ENCODE measurements around the gene SCYL2. TPM values are rescaled to one million over a fixed set of nuclear protein-coding genes. Genes with fewer than 3 reads are reported as not detected.

SCYL2 gene, protein sequence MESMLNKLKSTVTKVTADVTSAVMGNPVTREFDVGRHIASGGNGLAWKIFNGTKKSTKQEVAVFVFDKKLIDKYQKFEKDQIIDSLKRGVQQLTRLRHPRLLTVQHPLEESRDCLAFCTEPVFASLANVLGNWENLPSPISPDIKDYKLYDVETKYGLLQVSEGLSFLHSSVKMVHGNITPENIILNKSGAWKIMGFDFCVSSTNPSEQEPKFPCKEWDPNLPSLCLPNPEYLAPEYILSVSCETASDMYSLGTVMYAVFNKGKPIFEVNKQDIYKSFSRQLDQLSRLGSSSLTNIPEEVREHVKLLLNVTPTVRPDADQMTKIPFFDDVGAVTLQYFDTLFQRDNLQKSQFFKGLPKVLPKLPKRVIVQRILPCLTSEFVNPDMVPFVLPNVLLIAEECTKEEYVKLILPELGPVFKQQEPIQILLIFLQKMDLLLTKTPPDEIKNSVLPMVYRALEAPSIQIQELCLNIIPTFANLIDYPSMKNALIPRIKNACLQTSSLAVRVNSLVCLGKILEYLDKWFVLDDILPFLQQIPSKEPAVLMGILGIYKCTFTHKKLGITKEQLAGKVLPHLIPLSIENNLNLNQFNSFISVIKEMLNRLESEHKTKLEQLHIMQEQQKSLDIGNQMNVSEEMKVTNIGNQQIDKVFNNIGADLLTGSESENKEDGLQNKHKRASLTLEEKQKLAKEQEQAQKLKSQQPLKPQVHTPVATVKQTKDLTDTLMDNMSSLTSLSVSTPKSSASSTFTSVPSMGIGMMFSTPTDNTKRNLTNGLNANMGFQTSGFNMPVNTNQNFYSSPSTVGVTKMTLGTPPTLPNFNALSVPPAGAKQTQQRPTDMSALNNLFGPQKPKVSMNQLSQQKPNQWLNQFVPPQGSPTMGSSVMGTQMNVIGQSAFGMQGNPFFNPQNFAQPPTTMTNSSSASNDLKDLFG
- polyA plus RNA-seq: 22.6 to 31.5 TPM (median 23.7 TPM) in 3 replicates
- 44.1 TPM for polyA plus RNA-seq (2011; ENCODE audit: low read depth)
- 14.7 and 32.8 TPM in 2 replicates for polyA plus RNA-seq (2011; cell fraction: cytosol; rRNA removed)
- polyA plus RNA-seq (2011; cell fraction: nucleus; rRNA removed): 22.4 and 31.2 TPM in 2 replicates
- polyA plus RNA-seq (2012; ENCODE audit: low replicate concordance): 20.9 and 24.5 TPM in 2 replicates
- polyA minus RNA-seq: 20.9 to 47.6 TPM (median 25.0 TPM) in 3 replicates
- polyA minus RNA-seq (2011; cell fraction: cytosol; rRNA and poly(A)+ RNA removed): 24.4 TPM
- 30.4 and 47.9 TPM in 2 replicates for polyA minus RNA-seq (2011; cell fraction: nucleus; rRNA and poly(A)+ RNA removed)

DNA sequence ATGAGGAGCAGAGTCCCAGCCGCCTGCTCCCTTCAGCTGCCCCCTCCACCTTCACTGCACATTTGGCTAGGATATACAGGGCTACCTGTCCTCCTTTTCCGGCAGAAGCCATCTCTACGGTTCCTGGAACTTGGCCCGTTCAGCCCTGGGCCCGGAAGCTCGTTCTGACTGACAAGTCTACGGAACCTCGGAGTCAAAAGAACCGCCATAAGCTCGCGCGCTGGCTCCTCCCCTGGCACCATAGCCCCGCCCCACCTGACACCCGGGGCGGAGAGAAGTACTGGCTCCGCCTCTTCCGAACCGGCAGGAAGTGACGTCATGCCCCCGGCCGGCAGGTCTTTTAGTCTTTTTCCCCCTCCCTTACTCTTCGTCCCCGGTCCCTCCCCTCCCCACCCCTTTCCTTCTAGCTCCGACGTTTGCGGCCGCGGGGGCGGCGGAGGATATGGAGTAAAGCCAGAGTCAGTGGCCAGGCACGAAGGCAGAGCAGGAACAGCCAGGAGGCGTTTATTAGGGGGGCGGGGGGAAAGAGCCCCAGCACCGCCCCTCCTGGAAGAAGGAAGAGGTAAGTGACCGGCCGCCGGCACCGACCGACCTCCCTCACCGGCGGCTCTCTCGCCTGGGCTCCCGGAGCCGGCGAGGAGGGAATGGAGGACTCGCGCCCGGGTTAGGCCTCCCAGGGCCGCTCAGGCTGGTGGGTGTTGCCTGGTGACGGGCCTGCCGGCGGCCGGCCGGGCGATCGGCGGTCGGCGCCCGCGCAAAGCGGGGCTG, at the start of gene SCYL2, which contains the start of gene DEPDC4:
SCYL2 (plus strand) TSS at position 343 of the 768 bp plus-strand sequence. CDS start 15,794 bp downstream, outside the sequence.
DEPDC4 (minus strand) TSS at position 245 of the 768 bp plus-strand sequence; CDS start at position 242, 3 bp downstream.
- Histone ChIP-seq H3K9ac (ENCODE audit: control insufficient read depth, extremely low read depth, insufficient read depth, low read length) (peak within 1 kb of the TSS; percentile 95), H3K79me2 (ENCODE audit: control insufficient read depth, insufficient read depth, low read length) (peaks cover 44% of the 10 kb centered on the region), H3K36me3 (ENCODE audit: control insufficient read depth in 2 of 2, extremely low read depth in 1 of 2, insufficient read depth in 2 of 2, low read length in 2 of 2) (no peaks in the 10 kb centered on the region), H3K4me1 (ENCODE audit: control insufficient read depth, extremely low read depth, insufficient read depth, low read length) (peaks cover 16% of the 10 kb centered on the region), H3K9me3 (ENCODE audit: control insufficient read depth, low read depth, low read length) (no peaks in the 10 kb centered on the region), H2AFZ (ENCODE audit: control insufficient read depth, low read length) (peak within 1 kb of the TSS; percentile 100), H3K4me2 (ENCODE audit: control insufficient read depth, extremely low read depth, insufficient read depth, low read depth, low read length) (peak within 1 kb of the TSS; percentile 96), H3K4me3 (ENCODE audit: control insufficient read depth in 2 of 3, extremely low read depth in 1 of 3, insufficient read depth in 2 of 3, low read depth in 1 of 3, low read length in 3 of 3) (peak within 1 kb of the TSS; percentile 83 to 92 (median 92)), H3K27me3 (ENCODE audit: control insufficient read depth, extremely low read depth, insufficient read depth, low read length) (no peaks in the 10 kb centered on the region), H3K9me1 (ENCODE audit: control insufficient read depth, extremely low read depth, insufficient read depth, low read length) (peaks cover 2% of the 10 kb centered on the region), H3K27ac (ENCODE audit: control insufficient read depth, insufficient read depth, low read length) (peak within 1 kb of the TSS; percentile 91), H4K20me1 (ENCODE audit: control insufficient read depth, extremely low read depth, insufficient read depth, low read length) (no peaks in the 10 kb centered on the region)
- TF ChIP-seq, protein P1, sequence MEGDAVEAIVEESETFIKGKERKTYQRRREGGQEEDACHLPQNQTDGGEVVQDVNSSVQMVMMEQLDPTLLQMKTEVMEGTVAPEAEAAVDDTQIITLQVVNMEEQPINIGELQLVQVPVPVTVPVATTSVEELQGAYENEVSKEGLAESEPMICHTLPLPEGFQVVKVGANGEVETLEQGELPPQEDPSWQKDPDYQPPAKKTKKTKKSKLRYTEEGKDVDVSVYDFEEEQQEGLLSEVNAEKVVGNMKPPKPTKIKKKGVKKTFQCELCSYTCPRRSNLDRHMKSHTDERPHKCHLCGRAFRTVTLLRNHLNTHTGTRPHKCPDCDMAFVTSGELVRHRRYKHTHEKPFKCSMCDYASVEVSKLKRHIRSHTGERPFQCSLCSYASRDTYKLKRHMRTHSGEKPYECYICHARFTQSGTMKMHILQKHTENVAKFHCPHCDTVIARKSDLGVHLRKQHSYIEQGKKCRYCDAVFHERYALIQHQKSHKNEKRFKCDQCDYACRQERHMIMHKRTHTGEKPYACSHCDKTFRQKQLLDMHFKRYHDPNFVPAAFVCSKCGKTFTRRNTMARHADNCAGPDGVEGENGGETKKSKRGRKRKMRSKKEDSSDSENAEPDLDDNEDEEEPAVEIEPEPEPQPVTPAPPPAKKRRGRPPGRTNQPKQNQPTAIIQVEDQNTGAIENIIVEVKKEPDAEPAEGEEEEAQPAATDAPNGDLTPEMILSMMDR (optimal IDR thresholded peaks at IDR 0.05 in 1 of 3, IDR thresholded peaks at IDR 0.05 in 1 of 3, conservative IDR thresholded peaks at IDR 0.05 in 1 of 3; ENCODE audit: extremely low read depth in 1 of 3, insufficient read depth in 2 of 3, low read length in 3 of 3): no peak
- DNase-seq (ENCODE audit: low read depth, low spot score) (peak; percentile 86), FAIRE-seq (no peak)
- dilution Hi-C loops (cut with MboI; ENCODE audit: extremely low pct_ligation_motif_present, low sequenced_read_pairs): no loop called here
